Measurements from ENCODE around the gene KRTAP9-8.
"Not testable (repeated sequence)": the region's sequence is repeated elsewhere in the genome, so short reads cannot be mapped to it uniquely, and the experiment has no call there.

The KRTAP9-8 gene, protein sequence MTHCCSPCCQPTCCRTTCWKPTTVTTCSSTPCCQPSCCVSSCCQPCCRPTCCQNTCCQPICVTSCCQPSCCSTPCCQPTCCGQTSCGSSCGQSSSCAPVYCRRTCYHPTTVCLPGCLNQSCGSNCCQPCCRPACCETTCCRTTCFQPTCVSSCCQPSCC

DNA sequence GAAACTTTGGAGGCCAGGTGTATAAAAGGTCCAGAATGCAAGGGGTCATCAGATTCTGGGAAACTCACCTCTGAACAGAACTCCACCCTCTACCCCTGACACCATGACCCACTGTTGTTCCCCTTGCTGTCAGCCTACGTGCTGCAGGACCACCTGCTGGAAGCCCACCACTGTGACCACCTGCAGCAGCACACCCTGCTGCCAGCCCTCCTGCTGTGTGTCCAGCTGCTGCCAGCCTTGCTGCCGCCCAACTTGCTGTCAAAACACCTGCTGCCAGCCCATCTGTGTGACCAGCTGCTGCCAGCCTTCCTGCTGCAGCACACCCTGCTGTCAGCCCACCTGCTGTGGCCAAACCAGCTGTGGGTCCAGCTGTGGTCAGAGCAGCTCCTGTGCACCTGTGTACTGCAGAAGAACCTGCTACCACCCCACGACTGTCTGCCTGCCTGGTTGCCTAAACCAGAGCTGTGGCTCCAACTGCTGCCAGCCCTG is at the start of gene KRTAP9-8:
TSS of gene KRTAP9-8 (plus strand) at position 51 of the 489 bp plus-strand sequence. CDS start at position 104, 53 bp downstream.
- not testable (repeated sequence) for DNase-seq

DNA sequence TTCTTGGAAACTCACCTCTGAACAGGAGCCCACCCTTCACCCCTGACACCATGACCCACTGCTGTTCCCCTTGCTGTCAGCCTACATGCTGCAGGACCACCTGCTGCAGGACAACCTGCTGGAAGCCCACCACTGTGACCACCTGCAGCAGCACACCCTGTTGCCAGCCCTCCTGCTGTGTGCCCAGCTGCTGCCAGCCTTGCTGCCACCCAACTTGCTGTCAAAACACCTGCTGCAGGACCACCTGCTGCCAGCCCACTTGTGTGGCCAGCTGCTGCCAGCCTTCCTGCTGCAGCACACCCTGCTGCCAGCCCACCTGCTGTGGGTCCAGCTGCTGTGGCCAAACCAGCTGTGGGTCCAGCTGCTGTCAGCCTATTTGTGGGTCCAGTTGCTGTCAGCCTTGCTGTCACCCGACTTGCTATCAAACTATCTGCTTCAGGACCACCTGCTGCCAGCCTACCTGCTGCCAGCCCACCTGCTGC is 47.9 kb upstream of the KRTAP9-8 start, which contains the start of gene KRTAP9-1:
TSS of gene KRTAP9-1 (plus strand) at position 51 of the 482 bp plus-strand sequence. CDS start at position 51, 0 bp downstream.
- DNase-seq: not testable (repeated sequence)

DNA sequence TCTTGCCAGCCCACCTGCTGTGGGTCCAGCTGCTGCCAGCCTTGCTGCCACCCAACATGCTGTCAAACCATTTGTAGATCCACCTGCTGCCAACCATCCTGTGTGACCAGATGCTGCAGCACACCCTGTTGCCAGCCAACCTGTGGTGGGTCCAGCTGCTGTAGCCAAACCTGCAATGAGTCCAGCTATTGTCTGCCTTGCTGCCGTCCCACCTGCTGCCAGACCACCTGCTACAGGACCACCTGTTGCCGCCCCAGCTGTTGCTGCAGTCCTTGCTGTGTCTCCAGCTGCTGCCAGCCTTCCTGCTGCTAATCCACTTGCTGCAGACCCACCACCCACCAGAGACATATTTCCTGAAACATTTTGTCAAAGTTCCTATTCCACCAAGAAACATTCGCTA is 47.5 kb upstream of the KRTAP9-8 start:
- no peak for DNase-seq

DNA sequence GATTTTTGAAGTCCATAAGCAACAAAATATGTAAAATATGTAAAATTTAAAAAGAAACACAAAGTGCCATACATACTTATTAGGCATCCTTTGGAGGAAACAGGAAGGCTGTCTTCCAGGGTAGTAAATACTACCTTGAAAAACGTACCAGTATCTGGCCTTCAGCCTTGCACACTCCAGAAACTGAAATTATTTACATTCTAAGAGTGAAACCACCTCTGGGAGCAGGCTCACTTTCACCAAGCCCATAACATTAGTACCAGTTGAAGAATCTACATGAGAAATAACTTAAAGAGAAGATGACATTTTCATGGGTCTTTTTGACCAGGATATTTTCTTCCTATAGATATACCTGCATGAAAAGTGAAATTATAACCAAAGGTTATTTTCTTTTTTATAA is 41.7 kb upstream of the KRTAP9-8 start:
- DNase-seq: no peak

DNA sequence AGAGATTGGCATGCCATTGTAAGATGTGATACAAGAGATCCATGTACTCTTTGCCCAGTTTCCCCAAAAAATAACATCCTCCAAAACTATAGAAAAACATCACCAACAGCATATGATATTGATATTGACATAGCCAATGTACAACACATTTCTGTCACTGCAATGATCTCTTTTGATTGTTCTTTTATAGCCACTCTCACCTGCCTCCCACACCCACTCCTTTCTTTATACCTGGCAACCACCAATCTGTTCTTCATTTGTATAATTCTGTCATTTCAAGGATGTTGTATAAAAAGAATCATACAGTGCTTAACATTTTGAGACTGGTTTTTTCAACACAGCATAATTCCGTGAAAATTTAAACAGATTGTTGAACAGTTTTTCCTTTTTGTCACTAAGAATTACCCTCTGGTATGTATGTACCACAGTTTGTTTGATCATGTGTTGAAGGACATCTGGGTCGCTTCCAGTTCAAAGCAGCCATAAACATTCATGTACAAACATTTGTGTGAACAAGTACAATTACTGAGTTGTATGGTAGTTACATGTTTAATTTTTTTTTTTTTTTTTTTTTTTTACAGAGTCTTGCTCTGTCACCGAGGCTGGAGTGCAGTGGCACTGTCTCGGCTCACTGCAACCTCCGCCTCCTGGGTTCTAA is 38.2 kb upstream of the KRTAP9-8 start:
- no peak for DNase-seq

DNA sequence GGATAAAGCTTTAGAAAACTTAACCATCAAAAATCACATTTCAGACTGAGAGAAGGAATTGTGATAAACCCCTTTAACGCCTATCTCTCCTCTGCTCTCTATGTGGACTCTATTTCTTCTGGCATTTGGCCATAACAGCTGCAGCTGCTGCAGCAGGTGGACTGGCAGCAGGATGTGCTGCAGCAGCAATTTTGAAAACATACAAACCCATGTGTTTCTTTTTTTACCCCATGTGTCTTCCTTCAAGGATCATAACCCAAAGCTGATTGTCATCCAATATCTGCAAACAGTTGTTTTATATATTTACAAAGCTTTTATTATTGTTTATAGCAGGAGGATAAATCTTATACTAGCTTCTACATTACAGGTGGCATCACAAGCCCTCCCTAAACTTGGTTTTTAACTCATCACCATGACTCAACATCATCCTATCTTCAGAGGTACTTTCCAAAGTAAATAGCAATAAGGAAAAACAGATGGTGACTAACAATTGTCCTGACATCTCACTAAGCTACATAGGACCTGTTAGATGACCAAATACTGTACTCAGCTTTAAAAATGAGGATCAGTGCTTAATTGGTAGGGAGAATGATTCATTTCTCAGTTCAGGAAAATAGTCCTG is 25.8 kb upstream of the KRTAP9-8 start:
- no peak for DNase-seq

DNA sequence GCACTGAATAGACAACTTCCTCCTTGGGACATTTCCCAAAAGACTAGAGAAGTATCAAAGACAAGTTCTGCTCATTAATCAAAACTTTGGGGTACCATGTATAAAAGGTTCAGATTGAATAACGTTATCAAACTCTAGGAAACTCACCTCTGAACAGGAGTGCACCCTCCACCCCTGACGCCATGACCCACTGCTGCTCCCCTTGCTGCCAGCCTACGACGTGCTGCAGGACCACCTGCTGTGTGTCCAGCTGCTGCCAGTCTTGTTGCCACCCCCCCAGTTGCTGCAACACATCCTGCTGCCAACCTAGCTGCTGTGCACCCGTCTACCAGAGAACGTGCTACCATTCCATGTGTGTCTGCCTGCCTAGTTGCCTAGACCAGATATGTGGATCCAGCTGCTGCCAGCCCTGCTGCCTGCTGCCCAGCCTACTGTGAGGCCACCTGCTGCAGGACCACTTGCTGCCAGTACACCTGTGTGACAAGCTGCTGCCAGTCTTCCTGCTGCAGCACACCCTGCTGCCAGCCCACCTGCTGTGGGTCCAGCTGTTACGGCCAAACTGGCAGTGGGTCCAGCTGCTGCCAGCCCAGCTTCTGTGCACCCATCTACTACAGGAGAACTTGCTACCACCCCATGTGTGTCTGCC is 25.2 kb upstream of the KRTAP9-8 start:
- no peak for DNase-seq

DNA sequence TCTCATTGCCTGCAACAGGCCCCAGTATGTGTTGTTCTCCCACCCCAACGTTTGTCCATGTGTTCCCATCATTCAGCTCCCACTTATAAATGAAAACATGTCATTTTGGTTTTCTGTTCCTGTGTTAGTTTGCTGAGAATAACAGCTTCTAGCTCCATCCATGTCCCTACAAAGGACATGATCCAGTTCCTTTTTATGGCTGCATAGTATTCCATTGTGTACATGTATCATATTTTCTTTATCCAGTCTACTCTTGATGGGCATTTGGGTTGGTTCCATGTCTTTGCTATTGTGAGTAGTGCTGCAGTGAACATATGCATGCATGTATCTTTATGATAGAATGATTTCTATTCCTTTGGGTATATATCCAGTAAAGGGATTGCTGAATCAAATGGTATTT is 22.1 kb upstream of the KRTAP9-8 start:
- no peak for DNase-seq

DNA sequence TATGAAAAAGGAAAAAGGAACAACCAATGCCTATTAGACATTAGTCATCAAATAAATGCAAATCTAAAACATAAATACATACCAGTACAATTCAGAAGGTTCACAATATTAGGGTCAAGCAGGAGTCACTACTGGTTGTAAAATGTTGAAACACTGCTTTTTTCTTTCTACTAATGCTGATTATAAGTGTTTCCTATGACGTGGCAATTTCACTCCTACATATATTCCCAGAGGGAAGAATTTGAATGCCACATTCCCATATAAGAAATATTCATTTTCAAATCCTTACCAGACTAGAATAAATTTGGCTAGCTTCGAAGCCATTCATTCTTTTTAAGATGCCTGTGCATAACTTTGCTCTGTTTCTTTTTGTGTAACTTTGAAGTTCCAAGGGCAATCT is 14.0 kb upstream of the KRTAP9-8 start:
- DNase-seq: no peak

DNA sequence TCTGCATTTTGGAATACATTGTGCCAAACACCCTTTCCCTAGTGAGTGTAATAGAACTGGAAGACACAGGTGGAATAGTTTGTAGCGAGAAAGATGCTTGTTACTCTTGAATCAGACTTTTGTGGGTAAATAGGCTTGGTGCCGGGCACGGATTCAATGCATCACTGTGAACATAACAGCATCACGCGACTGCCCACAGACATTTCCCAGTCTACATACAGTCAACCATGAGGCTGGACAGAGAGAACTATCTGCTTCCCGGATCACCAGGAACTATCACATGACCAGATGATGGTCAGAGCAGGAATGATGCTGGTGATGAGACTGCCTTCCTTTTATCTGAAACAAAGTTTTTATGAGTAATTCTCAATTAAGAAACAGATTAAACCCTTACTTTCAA is 11.7 kb upstream of the KRTAP9-8 start:
- no peak for DNase-seq

DNA sequence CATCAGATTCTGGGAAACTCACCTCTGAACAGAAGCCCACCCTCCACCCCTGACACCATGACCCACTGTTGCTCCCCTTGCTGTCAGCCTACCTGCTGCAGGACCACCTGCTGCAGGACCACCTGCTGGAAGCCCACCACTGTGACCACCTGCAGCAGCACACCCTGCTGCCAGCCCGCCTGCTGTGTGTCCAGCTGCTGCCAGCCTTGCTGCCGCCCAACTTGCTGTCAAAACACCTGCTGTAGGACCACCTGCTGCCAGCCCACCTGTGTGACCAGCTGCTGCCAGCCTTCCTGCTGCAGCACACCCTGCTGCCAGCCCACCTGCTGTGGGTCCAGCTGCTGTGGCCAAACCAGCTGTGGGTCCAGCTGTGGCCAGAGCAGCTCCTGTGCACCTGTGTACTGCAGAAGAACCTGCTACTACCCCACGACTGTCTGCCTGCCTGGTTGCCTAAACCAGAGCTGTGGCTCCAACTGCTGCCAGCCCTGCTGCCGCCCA is 11.2 kb upstream of the KRTAP9-8 start, which contains the start of gene KRTAP9-2:
TSS of gene KRTAP9-2 (plus strand) at position 51 of the 498 bp plus-strand sequence. CDS start at position 58, 7 bp downstream.
- DNase-seq: not testable (repeated sequence)

DNA sequence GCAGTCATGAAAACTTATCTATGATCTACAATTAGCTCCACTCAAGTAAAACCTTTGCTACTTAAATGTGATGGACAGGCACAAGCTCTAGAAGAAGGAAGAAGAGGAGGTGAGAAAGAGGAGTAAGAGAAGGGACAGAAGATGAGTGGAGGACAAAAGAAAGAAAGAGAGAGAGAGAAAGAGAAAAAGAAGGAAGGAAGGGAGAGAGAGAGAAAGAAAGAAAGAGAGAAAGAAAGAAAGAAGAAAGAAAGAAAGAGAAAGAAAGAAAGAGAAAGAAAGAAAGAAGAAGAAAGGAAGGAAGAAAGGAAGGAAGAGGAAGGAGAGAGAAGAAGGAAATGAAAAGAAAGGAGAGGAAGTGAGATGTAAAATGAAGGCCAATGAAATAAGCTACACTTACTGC is 7.7 kb upstream of the KRTAP9-8 start:
- DNase-seq: no peak

DNA sequence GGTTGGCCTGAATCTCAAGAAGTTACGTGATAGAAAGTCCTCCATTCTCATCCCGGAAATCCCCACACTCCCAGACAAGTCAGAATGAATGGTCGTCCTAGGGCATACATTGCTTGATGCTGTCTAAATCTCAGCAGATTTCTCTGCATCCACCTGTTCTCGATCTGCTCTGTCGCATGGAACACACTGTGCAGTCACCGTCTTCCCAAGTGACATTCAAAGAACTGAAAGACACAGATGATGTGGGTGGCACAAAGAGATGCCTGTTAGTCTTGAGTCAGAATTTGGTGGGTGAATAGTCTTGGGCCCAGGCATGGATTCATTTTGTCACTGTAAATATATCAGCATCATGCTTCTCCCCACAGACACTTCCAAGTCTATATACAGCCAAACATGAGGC is 6.1 kb upstream of the KRTAP9-8 start:
- no peak for DNase-seq

DNA sequence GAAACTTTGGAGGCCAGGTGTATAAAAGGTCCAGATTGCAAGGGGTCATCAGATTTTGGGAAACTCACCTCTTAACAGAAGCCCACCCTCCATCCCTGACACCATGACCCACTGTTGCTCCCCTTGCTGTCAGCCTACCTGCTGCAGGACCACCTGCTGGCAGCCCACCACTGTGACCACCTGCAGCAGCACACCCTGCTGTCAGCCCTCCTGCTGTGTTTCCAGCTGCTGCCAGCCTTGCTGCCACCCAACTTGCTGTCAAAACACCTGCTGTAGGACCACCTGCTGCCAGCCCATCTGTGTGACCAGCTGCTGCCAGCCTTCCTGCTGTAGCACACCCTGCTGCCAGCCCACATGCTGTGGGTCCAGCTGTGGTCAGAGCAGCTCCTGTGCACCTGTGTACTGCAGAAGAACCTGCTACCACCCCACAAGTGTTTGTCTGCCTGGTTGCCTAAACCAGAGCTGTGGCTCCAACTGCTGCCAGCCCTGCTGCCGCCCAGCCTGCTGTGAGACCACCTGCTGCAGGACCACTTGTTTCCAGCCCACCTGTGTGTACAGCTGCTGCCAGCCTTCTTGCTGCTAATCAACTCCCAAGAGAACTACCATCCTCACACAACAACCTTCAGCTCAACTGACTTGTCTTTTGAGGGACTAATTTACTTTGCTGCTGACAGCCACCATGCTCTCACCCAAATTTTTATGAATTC is 5.2 kb upstream of the KRTAP9-8 start, which contains the start of gene KRTAP9-3:
TSS of gene KRTAP9-3 (plus strand) at position 51 of the 707 bp plus-strand sequence. CDS start at position 104, 53 bp downstream.
- not testable (repeated sequence) for DNase-seq

DNA sequence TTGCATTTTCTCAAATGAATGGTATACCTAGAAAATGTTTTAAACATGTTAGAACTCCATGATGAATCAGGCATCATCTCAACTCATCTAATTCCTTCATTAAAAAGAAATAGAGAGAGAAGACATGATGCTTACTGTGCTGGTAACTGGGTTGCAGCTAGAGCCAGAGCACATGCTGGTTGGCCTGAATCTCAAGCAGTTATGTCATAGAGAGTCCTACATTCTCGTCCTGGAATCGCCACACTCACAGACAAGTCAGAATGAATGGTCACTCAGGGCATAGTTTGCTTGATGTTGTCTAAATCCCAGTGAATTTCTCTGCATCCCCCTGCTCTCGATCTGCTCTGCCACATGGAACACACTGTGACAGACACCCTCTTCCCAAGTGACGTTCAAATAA is 683 bp upstream of the KRTAP9-8 start:
- not testable (repeated sequence) for DNase-seq

DNA sequence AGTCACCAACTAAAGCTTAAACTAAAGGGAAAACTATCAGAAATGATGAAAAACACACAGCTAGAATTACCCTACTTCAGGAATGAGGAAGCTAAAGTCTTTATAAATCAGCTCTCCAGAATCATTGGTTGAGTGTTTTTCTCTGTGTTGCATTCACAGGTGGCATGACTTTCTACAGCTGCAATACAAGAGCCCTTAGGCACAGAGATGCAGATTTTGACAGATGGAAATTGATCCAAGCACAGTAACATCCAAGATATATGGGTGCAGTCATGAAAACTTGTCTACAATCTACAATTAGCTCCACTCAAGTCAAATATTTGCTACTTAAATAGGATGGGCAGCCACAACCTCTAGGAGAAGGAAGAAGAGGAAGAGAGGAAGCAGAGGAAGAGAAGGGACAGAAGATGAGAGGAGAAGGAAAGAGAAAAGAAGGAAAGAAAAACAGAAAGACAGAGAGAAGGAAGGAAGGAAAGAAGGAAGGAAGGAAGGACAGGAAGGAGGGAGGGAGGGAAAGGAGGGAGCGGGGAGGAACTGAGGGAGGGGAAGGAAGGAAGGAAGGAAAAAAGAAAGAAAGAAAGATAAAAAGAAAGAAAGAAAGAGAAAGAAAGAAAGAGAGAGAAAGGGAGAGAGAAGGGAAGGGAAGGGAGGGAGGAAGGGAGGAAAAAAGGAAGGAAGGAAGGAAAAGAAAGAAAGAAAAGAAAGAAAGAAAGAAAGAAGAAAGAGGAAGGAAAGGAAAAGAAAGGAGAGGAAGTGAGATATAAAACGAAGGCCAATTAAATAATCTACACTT is 9.4 kb downstream of the KRTAP9-8 start:
- not testable (repeated sequence) for DNase-seq

DNA sequence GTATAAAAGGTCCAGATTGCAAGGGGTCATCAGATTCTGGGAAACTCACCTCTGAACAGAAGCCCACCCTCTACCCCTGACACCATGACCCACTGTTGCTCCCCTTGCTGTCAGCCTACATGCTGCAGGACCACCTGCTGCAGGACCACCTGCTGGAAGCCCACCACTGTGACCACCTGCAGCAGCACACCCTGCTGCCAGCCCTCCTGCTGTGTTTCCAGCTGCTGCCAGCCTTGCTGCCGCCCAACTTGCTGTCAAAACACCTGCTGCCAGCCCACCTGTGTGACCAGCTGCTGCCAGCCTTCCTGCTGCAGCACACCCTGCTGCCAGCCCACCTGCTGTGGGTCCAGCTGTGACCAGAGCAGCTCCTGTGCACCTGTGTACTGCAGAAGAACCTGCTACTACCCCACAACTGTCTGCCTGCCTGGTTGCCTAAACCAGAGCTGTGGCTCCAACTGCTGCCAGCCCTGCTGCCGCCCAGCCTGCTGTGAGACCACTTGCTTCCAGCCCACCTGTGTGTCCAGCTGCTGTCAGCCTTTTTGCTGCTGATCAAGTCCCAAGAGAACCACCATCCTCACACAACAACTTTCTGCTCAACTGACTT is 11.9 kb downstream of the KRTAP9-8 start, which contains the start of gene KRTAP9-4:
TSS of gene KRTAP9-4 (plus strand) at position 51 of the 604 bp plus-strand sequence. CDS start at position 85, 34 bp downstream.
- DNase-seq: not testable (repeated sequence)

DNA sequence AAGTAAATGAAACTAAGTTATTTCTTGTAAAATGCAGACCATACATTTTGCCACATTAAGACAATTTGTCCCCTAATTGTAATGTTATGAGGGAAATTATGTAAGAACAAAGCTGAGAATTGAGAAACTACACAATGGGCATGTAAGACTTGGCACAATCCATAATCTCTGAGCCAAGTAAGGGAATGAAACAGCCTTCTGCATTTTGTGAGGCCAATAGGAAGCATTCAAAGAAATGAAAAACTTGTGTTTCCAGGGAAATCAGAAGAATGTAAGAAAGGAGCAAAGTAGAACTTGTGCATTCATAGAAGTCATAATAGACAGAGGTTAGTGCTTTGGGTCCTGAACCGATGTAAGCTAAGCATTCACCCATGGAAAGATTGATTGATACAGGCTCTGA is 13.5 kb downstream of the KRTAP9-8 start:
- DNase-seq: no peak

DNA sequence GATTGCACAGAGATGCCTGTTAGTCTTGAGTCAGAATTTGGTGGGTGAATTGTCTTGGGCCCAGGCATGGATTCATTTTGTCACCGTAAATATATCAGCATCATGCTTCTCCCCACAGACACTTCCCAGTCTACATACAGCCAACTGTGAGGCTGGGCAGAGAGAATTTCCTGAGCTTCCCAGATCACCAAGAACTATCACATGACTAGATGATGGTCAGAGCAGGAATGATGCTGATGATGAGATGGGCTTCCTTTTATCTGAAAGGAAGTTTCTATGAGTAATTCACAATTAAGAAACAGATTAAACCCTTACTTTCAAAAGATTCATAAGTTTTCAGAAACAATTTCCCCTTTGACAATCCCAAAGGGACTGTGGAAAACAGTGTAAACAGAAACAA is 17.1 kb downstream of the KRTAP9-8 start:
- no peak for DNase-seq

Data from stimulated activated CD4-positive, alpha-beta T cell treated with anti-CD3 and anti-CD28 coated beads, Interleukin-12 subunit alpha, Interleukin-12 subunit beta, amount 100 ng/mL, for 4 hours (primary cell).